Effector memory CD8-positive, alpha-beta T cell (primary cell): Measurements from ENCODE around the gene TAGLN2.
"Not testable (repeated sequence)": the region's sequence is repeated elsewhere in the genome, so short reads cannot be mapped to it uniquely, and the experiment has no call there.

Experiments used
- ATAC-seq: fragments of 150-1000 bp; cut with Tn5 transposase; replicated peaks from 2 replicates; pipeline ENCODE4 v1.10.0; 2021; ENCODE audit warnings: mild to moderate bottlenecking, moderate library complexity
- DNase-seq, 3 experiments: peaks; one replicate each; pipeline ENCODE4 v3.0.0; 2021
- H3K27ac Mint-ChIP-seq, 2 donors: one replicate each; pipeline ENCODE4 v1.8.0; 2022; ENCODE audit warnings: mild to moderate bottlenecking in 2 of 2, mixed read lengths in 2 of 2, moderate library complexity in 2 of 2
- H3K27me3 Mint-ChIP-seq, 2 donors: one replicate each; pipeline ENCODE4 v1.8.0; 2022; ENCODE audit warnings: mixed read lengths in 2 of 2
- H3K36me3 Mint-ChIP-seq: one replicate; pipeline ENCODE4 v1.8.0; 2022; ENCODE audit warnings: mild to moderate bottlenecking, moderate library complexity, mixed read lengths; ENCODE audit not compliant: insufficient read depth
- H3K4me1 Mint-ChIP-seq, 2 donors: one replicate each; pipeline ENCODE4 v1.8.0; 2022; ENCODE audit warnings: low read depth in 2 of 2, mixed read lengths in 2 of 2
- H3K4me3 Mint-ChIP-seq, 2 donors: one replicate each; pipeline ENCODE4 v1.8.0; 2022; ENCODE audit warnings: mild to moderate bottlenecking in 2 of 2, mixed read lengths in 2 of 2, moderate library complexity in 2 of 2
- H3K9me3 Mint-ChIP-seq, 2 donors: one replicate each; pipeline ENCODE4 v1.8.0; 2022; ENCODE audit warnings: mixed read lengths in 2 of 2

TAGLN2 gene

DNA sequence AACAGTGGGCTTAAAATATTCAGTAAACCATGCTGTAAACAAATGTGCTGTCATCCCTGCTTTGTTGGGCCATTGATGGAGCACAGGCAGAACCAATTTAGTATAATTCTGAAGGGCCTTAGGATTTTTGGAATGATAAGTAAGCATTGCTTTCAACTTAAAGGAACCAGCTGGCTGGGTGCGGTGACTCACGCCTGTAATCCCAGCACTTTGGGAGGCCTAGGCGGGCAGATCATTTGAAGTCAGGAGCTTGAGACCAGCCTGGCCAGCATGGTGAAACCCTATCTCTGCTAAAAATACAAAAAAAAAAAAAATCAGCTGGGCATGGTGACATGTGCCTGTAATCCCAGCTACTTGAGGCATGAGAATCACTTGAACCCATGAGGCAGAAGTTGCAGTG lies 21.3 kb downstream of the TAGLN2 start:
- H3K4me1 Mint-ChIP-seq, DNase-seq, ATAC-seq, H3K27ac Mint-ChIP-seq, H3K4me3 Mint-ChIP-seq, H3K9me3 Mint-ChIP-seq, H3K27me3 Mint-ChIP-seq: not testable (repeated sequence)
- peaks cover 24% of the 10 kb centered on the region for H3K36me3 Mint-ChIP-seq

GRCh38 chr1:159902541-159902940 lies 22.8 kb downstream of the TAGLN2 start:
- DNase-seq: no peak
- Mint-ChIP-seq H3K4me3 (no peak overlapping the region), H3K9me3 (no peaks in the 10 kb centered on the region), H3K4me1 (peaks cover 0 to 6% of the 10 kb centered on the region in 2 donors), H3K27ac (no peak overlapping the region), H3K36me3 (peaks cover 17% of the 10 kb centered on the region), H3K27me3 (peaks cover 0 to 9% of the 10 kb centered on the region in 2 donors)
- no peak for ATAC-seq

DNA sequence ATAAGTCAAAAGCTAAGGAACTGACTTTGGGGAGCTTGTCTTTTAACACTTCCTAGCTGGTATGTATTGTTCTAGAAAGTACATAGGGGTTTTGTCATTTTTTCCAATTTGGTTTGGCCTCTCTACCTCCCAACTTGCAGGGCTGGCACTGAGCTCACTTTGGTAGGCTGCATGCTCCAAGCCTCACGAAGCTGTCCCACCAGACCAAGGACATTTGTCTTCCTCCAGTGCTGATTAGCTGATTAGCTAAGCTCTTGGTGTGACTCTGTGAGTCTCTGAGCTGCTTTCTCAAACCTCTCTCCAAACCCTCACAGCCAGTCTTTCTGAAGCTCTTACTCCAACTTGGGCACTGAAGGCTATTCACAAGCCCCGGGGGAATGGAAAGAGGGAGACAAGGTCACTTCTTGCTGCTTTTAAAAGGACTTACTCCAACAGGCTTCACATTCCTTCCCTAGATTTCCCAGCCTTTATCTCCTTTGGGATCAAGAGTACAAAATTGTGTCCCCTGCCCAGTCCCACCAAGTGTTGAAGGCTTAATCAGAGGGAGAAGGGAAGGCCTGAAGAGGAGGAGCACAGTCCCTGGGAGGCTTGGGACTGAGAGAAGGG lies 24.4 kb downstream of the TAGLN2 start:
- DNase-seq: no peak
- H3K4me3 Mint-ChIP-seq: no peak overlapping the region
- H3K4me1 Mint-ChIP-seq: peaks cover 0 to 10% of the 10 kb centered on the region in 2 donors
- no peaks in the 10 kb centered on the region for H3K9me3 Mint-ChIP-seq
- no peak for ATAC-seq
- peak overlapping the region in 1 of 2 donors; percentile 44 for H3K27ac Mint-ChIP-seq
- H3K36me3 Mint-ChIP-seq: peaks cover 12% of the 10 kb centered on the region
- peaks cover 0 to 16% of the 10 kb centered on the region in 2 donors for H3K27me3 Mint-ChIP-seq

GRCh38 chr1:159900086-159900680 lies 25.1 kb downstream of the TAGLN2 start, which contains the start of gene CFAP45:
TSS of gene CFAP45 (minus strand) at chr1:159900165. CDS start at chr1:159900098, 67 bp downstream.
- no peaks in the 10 kb centered on the region for H3K9me3 Mint-ChIP-seq
- peaks cover 8% of the 10 kb centered on the region for H3K36me3 Mint-ChIP-seq
- peak within 1 kb of the TSS in 1 of 2 donors; percentile 61 for H3K27ac Mint-ChIP-seq
- peaks cover 0 to 19% of the 10 kb centered on the region in 2 donors for H3K27me3 Mint-ChIP-seq
- ATAC-seq (peak; percentile 57), DNase-seq (no peak)
- no peak within 1 kb of the TSS for H3K4me3 Mint-ChIP-seq
- peaks cover 0 to 10% of the 10 kb centered on the region in 2 donors for H3K4me1 Mint-ChIP-seq

DNA sequence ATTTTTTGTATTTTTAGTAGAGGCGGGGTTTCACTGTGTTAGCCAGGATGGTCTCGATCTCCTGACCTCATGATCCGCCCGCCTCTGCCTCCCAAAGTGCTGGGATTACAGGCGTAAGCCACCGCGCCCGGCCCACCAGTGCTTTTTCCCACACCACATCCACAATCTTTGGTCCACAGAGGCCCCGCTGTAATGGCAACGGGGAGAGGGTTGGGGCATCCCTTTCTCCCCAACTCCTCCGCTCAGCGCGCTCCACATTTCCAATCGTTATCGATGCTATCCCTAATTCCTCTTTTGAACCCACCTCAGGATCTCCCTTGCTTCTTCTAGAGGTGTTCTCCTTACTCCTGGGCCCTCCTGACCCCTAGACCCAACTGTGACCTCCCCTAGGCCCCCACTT lies 25.7 kb downstream of the TAGLN2 start:
- not testable (repeated sequence) for DNase-seq, ATAC-seq, H3K4me3 Mint-ChIP-seq, H3K27ac Mint-ChIP-seq, H3K36me3 Mint-ChIP-seq, H3K9me3 Mint-ChIP-seq
- H3K4me1 Mint-ChIP-seq: peaks cover 0 to 10% of the 10 kb centered on the region in 2 donors
- H3K27me3 Mint-ChIP-seq: peaks cover 0 to 19% of the 10 kb centered on the region in 2 donors

DNA sequence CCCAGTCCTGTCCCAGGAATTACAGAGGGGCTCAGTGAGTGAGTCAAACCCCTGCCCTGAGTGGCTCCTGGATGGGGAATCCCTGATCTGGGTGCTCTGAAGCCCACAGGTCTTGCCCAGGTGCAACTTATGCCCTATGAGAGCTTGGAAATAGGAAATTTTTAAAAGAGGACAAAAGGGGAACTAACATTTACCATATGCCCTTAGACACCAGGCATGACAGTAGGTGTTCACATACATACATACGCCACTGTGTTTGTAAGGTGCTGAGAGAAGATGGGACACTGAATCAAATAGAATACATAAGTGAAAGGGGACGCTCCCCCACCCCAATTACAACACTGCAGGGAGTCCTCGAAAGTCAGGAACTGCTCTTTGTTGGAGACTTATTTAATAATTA lies 26.8 kb downstream of the TAGLN2 start:
- H3K36me3 Mint-ChIP-seq: peaks cover 7% of the 10 kb centered on the region
- no peak overlapping the region for H3K4me3 Mint-ChIP-seq
- no peak for ATAC-seq
- DNase-seq: no peak
- H3K9me3 Mint-ChIP-seq: no peaks in the 10 kb centered on the region
- peaks cover 0 to 19% of the 10 kb centered on the region in 2 donors for H3K27me3 Mint-ChIP-seq
- peaks cover 0 to 10% of the 10 kb centered on the region in 2 donors for H3K4me1 Mint-ChIP-seq
- H3K27ac Mint-ChIP-seq: no peak overlapping the region

- Mint-ChIP-seq H3K36me3 (peaks cover 7% of the 10 kb centered on the region), H3K4me1 (peaks cover 0 to 10% of the 10 kb centered on the region in 2 donors), H3K9me3 (no peaks in the 10 kb centered on the region), H3K27ac (no peak overlapping the region), H3K4me3 (no peak overlapping the region), H3K27me3 (peaks cover 0 to 19% of the 10 kb centered on the region in 2 donors)
- no peak for ATAC-seq
- no peak for DNase-seq
These were observed 27.3 kb downstream of the TAGLN2 start for GRCh38 chr1:159897962-159898361.

- Mint-ChIP-seq H3K4me3 (no peak overlapping the region), H3K27ac (no peak overlapping the region), H3K27me3 (peaks cover 0 to 19% of the 10 kb centered on the region in 2 donors), H3K4me1 (peaks cover 3 to 13% of the 10 kb centered on the region in 2 donors), H3K9me3 (no peaks in the 10 kb centered on the region), H3K36me3 (peaks cover 8% of the 10 kb centered on the region)
- DNase-seq (no peak), ATAC-seq (no peak)
These were observed 28.8 kb downstream of the TAGLN2 start for GRCh38 chr1:159896546-159896930.

DNA sequence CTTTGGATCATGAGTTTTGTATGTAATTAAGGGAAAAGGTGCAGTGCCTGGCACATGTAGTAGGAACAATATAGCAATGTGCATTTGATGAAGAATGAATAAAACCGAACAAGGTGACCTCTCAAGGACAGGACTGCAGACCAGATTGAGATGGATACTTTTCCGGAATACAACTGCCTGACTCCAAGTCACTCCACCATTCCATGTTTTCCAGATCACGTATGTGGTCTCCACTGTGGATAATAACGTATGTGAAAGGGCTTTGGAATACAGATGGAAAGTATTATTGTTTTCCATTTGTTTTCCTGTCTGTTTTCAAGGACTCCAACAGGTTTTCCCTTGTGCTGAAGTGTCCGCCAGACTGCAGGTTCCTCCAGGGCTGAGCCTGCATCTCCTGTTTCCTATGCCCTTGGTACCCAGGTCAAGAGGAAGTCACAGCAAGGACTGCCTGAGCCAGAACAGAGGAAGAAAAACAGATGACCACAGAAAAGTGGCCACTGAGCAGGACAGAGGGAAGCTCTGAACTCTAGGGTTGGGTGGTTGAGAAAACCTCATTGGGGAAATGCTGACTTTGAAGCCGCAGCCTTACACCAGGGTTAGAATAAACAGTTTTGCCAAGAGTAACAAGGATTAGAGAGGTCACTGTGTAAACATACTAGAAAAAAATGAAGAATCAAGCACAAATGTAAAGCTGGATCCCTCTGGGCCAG lies 29.3 kb downstream of the TAGLN2 start:
- DNase-seq (no peak), ATAC-seq (no peak)
- peaks cover 0 to 19% of the 10 kb centered on the region in 2 donors for H3K27me3 Mint-ChIP-seq
- H3K4me3 Mint-ChIP-seq: no peak overlapping the region
- peaks cover 9% of the 10 kb centered on the region for H3K36me3 Mint-ChIP-seq
- H3K27ac Mint-ChIP-seq: no peak overlapping the region
- H3K9me3 Mint-ChIP-seq: no peaks in the 10 kb centered on the region
- peaks cover 7 to 17% of the 10 kb centered on the region in 2 donors for H3K4me1 Mint-ChIP-seq

GRCh38 chr1:159895286-159895685 lies 30.0 kb downstream of the TAGLN2 start:
- H3K27ac Mint-ChIP-seq: no peak overlapping the region
- peaks cover 9 to 16% of the 10 kb centered on the region in 2 donors for H3K4me1 Mint-ChIP-seq
- H3K9me3 Mint-ChIP-seq: no peaks in the 10 kb centered on the region
- no peak for DNase-seq
- no peak for ATAC-seq
- no peak overlapping the region for H3K4me3 Mint-ChIP-seq
- H3K27me3 Mint-ChIP-seq: peaks cover 0 to 13% of the 10 kb centered on the region in 2 donors
- peaks cover 8% of the 10 kb centered on the region for H3K36me3 Mint-ChIP-seq

DNA sequence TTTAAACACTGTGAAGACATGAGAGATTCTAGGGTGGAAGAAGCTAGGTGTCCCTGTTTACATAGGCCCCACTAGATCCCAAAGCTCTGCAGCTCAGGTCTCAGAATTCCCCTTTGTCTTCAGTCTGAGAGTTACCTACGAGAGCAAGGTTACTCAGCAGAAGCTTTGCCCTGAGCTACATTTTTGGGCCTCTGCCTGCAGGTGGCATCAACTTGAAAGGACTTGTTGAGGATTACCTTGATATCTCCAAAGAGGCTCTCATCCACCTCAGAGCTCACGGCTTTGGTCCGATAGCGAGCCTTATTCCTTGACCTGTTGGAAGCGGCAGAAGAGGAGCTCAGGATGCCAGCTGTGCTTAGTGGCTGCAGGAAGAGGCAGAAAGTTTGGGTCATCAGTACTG lies 32.4 kb downstream of the TAGLN2 start:
- peaks cover 0 to 10% of the 10 kb centered on the region in 2 donors for H3K27me3 Mint-ChIP-seq

DNA sequence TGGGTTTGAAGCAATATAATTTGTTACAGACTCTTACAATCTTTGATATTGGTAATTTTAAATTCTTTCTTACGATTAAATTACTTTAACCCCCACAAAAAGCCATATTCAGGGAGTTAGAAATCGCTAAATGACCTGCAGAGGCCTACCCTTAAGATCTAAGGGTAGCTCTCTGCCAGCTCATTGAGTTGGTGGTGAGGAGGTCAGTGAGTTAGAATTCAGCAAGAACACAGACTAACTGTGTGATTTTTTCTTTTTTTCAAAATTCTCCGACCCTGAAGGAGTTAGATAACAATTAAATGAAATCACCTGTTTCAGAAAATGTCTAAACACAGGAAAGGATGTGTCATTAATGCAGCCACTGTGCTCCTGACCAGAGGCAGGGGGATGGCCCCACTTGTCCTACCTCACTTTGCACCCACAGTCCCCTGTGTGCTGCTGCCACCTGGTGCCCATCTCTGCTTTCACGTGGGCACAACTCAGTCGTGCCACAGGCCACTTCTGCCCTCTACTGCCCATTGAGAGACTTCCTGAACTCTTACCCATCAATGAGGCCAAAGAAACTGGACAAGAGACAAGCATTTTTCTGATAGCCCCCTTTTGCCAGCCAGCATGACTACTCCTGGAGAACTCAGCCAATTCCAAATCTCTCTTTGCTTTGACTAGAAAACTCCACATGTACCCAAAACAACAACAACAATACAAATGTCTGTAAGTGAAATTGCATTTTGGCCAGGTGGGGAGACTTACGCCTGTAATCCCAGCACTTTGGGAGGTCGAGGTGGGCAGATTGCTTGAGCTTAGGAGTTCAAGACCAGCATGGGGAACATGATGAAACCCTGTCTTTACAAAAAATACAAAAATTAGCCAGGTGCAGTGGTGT lies 33.8 kb downstream of the TAGLN2 start:
- ATAC-seq (peak; percentile 99), DNase-seq (peak; percentile 74 to 82 (median 77))
- peak overlapping the region in 1 of 2 donors; percentile 20 for H3K27ac Mint-ChIP-seq
- H3K4me1 Mint-ChIP-seq: peaks cover 25 to 26% of the 10 kb centered on the region in 2 donors
- peaks cover 8% of the 10 kb centered on the region for H3K36me3 Mint-ChIP-seq
- H3K27me3 Mint-ChIP-seq: peaks cover 0 to 9% of the 10 kb centered on the region in 2 donors
- peak overlapping the region; percentile 9 to 25 for H3K4me3 Mint-ChIP-seq
- no peaks in the 10 kb centered on the region for H3K9me3 Mint-ChIP-seq

More for the DNA sequence above, 32.4 kb downstream of the TAGLN2 start:
- H3K4me3 Mint-ChIP-seq: no peak overlapping the region
- no peak overlapping the region for H3K27ac Mint-ChIP-seq
- H3K9me3 Mint-ChIP-seq: no peaks in the 10 kb centered on the region
- ATAC-seq: no peak
- H3K4me1 Mint-ChIP-seq: peaks cover 25 to 26% of the 10 kb centered on the region in 2 donors
- peaks cover 8% of the 10 kb centered on the region for H3K36me3 Mint-ChIP-seq
- DNase-seq: no peak

DNA sequence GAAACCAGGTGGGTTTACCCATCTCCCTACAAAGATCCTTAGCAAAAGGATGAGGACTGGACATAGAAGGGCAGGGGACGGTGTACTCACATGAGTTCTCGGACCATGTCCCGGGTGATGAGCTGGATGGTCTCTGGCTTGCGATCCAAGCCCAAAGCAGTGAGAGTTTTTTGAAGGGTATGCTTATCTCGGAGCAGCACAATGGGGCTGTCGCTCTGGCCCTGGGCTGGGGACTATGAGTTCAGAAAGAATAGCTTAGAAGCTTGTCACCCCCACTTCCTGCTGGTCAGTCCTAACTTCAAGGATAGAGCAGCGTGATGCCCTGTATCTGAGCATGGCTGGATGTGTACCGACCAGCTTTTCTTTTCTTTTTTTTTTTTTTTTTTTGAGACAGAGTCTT lies 34.9 kb downstream of the TAGLN2 start:
- Mint-ChIP-seq H3K4me1 (peaks cover 21 to 26% of the 10 kb centered on the region in 2 donors), H3K27me3 (no peaks in the 10 kb centered on the region), H3K9me3 (no peaks in the 10 kb centered on the region), H3K4me3 (peak overlapping the region in 1 of 2 donors; percentile 48), H3K36me3 (peaks cover 8% of the 10 kb centered on the region), H3K27ac (no peak overlapping the region)
- DNase-seq (no peak), ATAC-seq (no peak)
